DOHH2 (cell line): ENCODE data around the gene OXLD1.

Experiments
- H3F3A ChIP-seq: fragments of 200-600 bp; sonication (generic), shearing (Covaris generic); 2 replicates; pipeline ENCODE4 v1.6.0; 2016; ENCODE audit warnings: antibody characterized with exemption, mild to moderate bottlenecking; ENCODE audit not compliant: control insufficient read depth, insufficient read depth
- H3K27ac ChIP-seq: fragments of 200-600 bp; sonication (generic); 2 replicates; pipeline ENCODE4 v1.5.1; 2014; ENCODE audit warnings: low read depth, mild to moderate bottlenecking, low read length, moderate library complexity
- H3K27me3 ChIP-seq: fragments of 200-600 bp; sonication (generic); 2 replicates; pipeline ENCODE4 v1.6.1; 2014; ENCODE audit warnings: mild to moderate bottlenecking, low read length, mixed read lengths; ENCODE audit not compliant: control insufficient read depth
- H3K36me3 ChIP-seq: fragments of 200-600 bp; sonication (generic); 2 replicates; pipeline ENCODE4 v1.6.1; 2014; ENCODE audit warnings: mild to moderate bottlenecking, low read length, moderate library complexity, mixed read lengths; ENCODE audit not compliant: control insufficient read depth
- H3K4me1 ChIP-seq: fragments of 200-600 bp; sonication (generic); 2 replicates; pipeline ENCODE4 v1.6.1; 2014; ENCODE audit warnings: mild to moderate bottlenecking, low read length, mixed read lengths; ENCODE audit not compliant: control insufficient read depth
- H3K4me2 ChIP-seq: fragments of 200-600 bp; sonication (generic); 2 replicates; pipeline ENCODE4 v1.6.0; 2014; ENCODE audit warnings: mild to moderate bottlenecking, low read length, moderate library complexity
- H3K4me3 ChIP-seq: fragments of 200-600 bp; sonication (generic); 2 replicates; pipeline ENCODE4 v1.5.1; 2014; ENCODE audit warnings: mild to moderate bottlenecking, low read length, mixed read lengths
- H3K79me2 ChIP-seq: fragments of 200-600 bp; sonication (generic); 2 replicates; pipeline ENCODE4 v1.6.1; 2014; ENCODE audit warnings: mild to moderate bottlenecking, low read length, mixed read lengths; ENCODE audit not compliant: control insufficient read depth
- H3K9me2 ChIP-seq: fragments of 200-600 bp; sonication (generic); replicated peaks from 2 replicates; pipeline ENCODE4 v1.6.1; 2014; ENCODE audit warnings: mild to moderate bottlenecking, low read length, mixed read lengths; ENCODE audit not compliant: control insufficient read depth
- H3K9me3 ChIP-seq: fragments of 200-600 bp; sonication (generic); 2 replicates; pipeline ENCODE4 v1.6.1; 2014; ENCODE audit warnings: antibody characterized with exemption, low read length, mixed read lengths; ENCODE audit not compliant: control insufficient read depth, insufficient read depth
- H4K20me1 ChIP-seq: fragments of 200-600 bp; sonication (generic); 2 replicates; pipeline ENCODE4 v1.6.0; 2014; ENCODE audit warnings: low read depth, mild to moderate bottlenecking, antibody characterized with exemption, low read length, moderate library complexity; ENCODE audit not compliant: control insufficient read depth, insufficient read depth
- EZH2phosphoT487 ChIP-seq: fragments of 200-600 bp; sonication (generic); IDR thresholded peaks from 2 replicates; pipeline ENCODE4 v1.6.1; 2017; ENCODE audit warnings: borderline replicate concordance, mild to moderate bottlenecking, antibody characterized with exemption, low read length, moderate library complexity, mixed read lengths
- TF ChIP-seq, protein P1 (sequence below): fragments of 200-600 bp; sonication (generic); IDR thresholded peaks from one replicate; pipeline ENCODE4 v1.5.1; 2014; ENCODE audit warnings: antibody characterized with exemption, mild to moderate bottlenecking, low read depth, low read length; ENCODE audit not compliant: poor library complexity, severe bottlenecking

OXLD1 gene

DNA sequence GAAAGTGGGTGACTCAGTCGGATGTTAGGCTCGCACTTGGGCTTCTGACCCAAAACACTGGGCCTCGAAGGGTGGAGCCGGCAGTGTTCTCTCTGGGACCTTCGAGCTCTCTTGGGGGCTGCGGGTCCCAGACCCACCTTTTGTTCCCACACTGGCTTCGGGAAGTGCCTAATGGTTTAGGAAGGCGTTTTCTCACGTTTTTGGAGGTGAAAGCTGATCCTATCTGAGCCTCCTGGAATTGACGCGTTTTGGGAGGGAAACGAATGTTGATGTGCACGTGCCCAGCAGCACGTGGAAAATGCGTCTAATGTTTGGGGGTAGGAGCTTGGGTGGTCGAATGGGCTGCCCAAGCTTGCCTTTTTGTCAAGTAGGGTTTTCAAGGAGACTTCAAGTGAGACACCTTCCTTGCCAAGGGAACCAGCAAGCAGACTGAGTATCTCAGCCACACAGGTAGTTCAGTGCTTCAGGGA, 18.1 kb upstream of the OXLD1 start:
- peaks cover 19% of the 10 kb centered on the region; the same call in 1 of the 2 replicates for H4K20me1 ChIP-seq
- H3K9me2 ChIP-seq: no peaks in the 10 kb centered on the region
- H3K36me3 ChIP-seq: peaks cover 68% of the 10 kb centered on the region
- H3K9me3 ChIP-seq: no peaks in the 10 kb centered on the region
- H3K4me2 ChIP-seq: peak overlapping the region; percentile 99
- TF ChIP-seq EZH2phosphoT487: no peak
- TF ChIP-seq, protein P1, sequence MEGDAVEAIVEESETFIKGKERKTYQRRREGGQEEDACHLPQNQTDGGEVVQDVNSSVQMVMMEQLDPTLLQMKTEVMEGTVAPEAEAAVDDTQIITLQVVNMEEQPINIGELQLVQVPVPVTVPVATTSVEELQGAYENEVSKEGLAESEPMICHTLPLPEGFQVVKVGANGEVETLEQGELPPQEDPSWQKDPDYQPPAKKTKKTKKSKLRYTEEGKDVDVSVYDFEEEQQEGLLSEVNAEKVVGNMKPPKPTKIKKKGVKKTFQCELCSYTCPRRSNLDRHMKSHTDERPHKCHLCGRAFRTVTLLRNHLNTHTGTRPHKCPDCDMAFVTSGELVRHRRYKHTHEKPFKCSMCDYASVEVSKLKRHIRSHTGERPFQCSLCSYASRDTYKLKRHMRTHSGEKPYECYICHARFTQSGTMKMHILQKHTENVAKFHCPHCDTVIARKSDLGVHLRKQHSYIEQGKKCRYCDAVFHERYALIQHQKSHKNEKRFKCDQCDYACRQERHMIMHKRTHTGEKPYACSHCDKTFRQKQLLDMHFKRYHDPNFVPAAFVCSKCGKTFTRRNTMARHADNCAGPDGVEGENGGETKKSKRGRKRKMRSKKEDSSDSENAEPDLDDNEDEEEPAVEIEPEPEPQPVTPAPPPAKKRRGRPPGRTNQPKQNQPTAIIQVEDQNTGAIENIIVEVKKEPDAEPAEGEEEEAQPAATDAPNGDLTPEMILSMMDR: no peak
- peaks cover 78% of the 10 kb centered on the region for H3K79me2 ChIP-seq
- H3K27me3 ChIP-seq: no peaks in the 10 kb centered on the region
- no peaks in the 10 kb centered on the region for H3F3A ChIP-seq
- peak overlapping the region; percentile 92 for H3K4me3 ChIP-seq
- H3K27ac ChIP-seq: peak overlapping the region; percentile 16
- peaks cover 22% of the 10 kb centered on the region for H3K4me1 ChIP-seq

DNA sequence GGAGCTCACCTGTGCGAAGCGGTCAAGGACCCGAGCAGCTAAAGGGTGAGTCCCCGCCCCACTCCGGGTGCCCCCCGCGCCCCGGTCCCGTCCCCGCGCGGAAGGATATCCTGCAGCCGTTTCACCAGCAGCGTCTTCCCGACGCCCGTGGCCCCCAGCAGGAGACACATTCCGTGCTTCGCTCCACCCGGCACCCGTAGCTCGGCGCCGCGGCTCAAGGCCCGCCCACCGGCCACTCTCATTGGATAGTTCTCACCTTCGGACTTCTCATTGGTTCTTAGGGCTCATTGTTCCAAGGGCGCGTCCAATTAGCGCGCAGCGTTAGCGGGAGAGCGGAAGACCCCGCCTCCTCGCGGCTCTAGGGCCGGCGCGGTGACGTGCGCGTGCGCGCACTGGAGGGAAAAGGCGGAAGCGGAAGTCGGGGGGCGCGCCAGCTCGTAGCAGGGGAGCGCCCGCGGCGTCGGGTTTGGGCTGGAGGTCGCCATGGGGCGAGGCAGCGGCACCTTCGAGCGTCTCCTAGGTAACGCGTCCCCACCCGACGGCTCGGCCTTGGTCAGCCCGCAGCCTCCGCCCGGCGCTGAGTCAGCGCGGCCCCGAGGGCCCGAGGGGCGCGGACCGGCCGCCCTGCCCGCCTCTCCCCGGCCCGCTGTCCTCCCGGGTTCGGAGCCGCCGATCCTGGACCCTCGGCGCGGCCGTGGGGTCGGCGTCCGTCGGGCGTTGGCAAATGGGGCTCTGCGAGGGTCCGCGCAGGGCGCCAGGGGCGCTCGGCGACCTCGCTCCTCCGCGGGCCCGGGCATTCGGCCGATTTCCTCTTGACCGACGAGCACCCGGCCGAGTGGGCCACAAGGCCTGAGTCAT, 17.4 kb upstream of the OXLD1 start, which contains the start of the genes ARL16 and HGS:
Gene ARL16 (minus strand): TSS at position 214 of the 858 bp plus-strand sequence. CDS start 44 bp downstream, at position 170.
Gene HGS (plus strand): TSS at position 428 of the 858 bp plus-strand sequence. CDS start 56 bp downstream, at position 484.
- Histone ChIP-seq H3K9me2 (no peaks in the 10 kb centered on the region), H3K4me1 (peaks cover 22% of the 10 kb centered on the region), H3K4me2 (peak within 1 kb of the TSS; percentile 99), H3K27me3 (no peaks in the 10 kb centered on the region), H3K27ac (peak within 1 kb of the TSS; percentile 52), H3K36me3 (peaks cover 62% of the 10 kb centered on the region), H3K4me3 (peak within 1 kb of the TSS; percentile 92), H3K9me3 (no peaks in the 10 kb centered on the region), H3F3A (no peaks in the 10 kb centered on the region), H3K79me2 (peaks cover 73% of the 10 kb centered on the region), H4K20me1 (peaks cover 19% of the 10 kb centered on the region; the same call in 1 of the 2 replicates)
- no peak for TF ChIP-seq EZH2phosphoT487
- TF ChIP-seq, protein P1: no peak

DNA sequence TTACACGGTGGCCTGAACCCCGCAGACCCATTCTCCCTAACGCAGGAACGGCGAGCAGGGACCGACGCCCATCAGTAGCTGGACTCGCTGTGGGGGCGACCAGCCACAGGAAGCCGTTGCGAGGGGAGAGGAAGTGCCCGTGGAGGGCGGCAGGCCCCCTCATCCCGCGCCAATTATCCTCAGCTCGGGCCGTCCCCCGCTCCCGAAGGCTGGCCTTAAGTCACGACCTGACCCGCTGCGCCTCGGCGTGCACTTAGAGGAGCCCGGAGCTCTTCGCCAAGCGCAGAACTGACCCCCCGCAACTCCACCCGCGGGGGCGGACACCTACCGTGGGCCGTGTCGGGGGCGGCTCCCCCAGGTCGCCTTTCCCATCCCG, 16.8 kb upstream of the OXLD1 start:
- H3K27me3 ChIP-seq: no peaks in the 10 kb centered on the region
- no peaks in the 10 kb centered on the region for H3K9me2 ChIP-seq
- H3F3A ChIP-seq: no peaks in the 10 kb centered on the region
- peaks cover 67% of the 10 kb centered on the region for H3K79me2 ChIP-seq
- peaks cover 19% of the 10 kb centered on the region; the same call in 1 of the 2 replicates for H4K20me1 ChIP-seq
- peak overlapping the region; percentile 92 for H3K4me3 ChIP-seq
- peak overlapping the region; percentile 91 for H3K4me2 ChIP-seq
- H3K4me1 ChIP-seq: peaks cover 22% of the 10 kb centered on the region
- TF ChIP-seq, protein P1: no peak
- TF ChIP-seq EZH2phosphoT487: no peak
- peaks cover 55% of the 10 kb centered on the region for H3K36me3 ChIP-seq
- no peaks in the 10 kb centered on the region for H3K9me3 ChIP-seq
- H3K27ac ChIP-seq: peak overlapping the region; percentile 52
